HG02759 (cell line): ENCODE measurements around the gene ELAVL2.

Experiments used
- ATAC-seq: cut with Tn5 transposase; IDR thresholded peaks from one replicate; pipeline ENCODE4 v1.9.1; 2021; ENCODE audit warnings: mild to moderate bottlenecking, moderate library complexity; ENCODE audit not compliant: unreplicated experiment

ELAVL2 gene

GRCh38 chr9:23822261-23823169 is 3.5 kb downstream of the ELAVL2 start:
- no peak for ATAC-seq

- ATAC-seq = no peak
These were observed 4.5 kb downstream of the ELAVL2 start for GRCh38 chr9:23821375-23822181.

- ATAC-seq = no peak
These were observed 5.3 kb downstream of the ELAVL2 start for GRCh38 chr9:23820451-23821374.

GRCh38 chr9:23819403-23819802 is 6.6 kb downstream of the ELAVL2 start:
- ATAC-seq = no peak

GRCh38 chr9:23814243-23814642 is 11.8 kb downstream of the ELAVL2 start:
- no peak for ATAC-seq

GRCh38 chr9:23812673-23813072 is 13.4 kb downstream of the ELAVL2 start:
- no peak for ATAC-seq

GRCh38 chr9:23811633-23812032 is 14.4 kb downstream of the ELAVL2 start:
- no peak for ATAC-seq

- ATAC-seq = no peak
These were observed 22.8 kb downstream of the ELAVL2 start for GRCh38 chr9:23803216-23803615.

- no peak for ATAC-seq
These were observed 24.5 kb downstream of the ELAVL2 start for GRCh38 chr9:23801523-23801922.

GRCh38 chr9:23799521-23799920 is 26.5 kb downstream of the ELAVL2 start:
- ATAC-seq = no peak

- ATAC-seq = no peak
These were observed 27.7 kb downstream of the ELAVL2 start for GRCh38 chr9:23798325-23798724.

- ATAC-seq = no peak
These were observed 29.8 kb downstream of the ELAVL2 start for GRCh38 chr9:23796209-23796608.

GRCh38 chr9:23790351-23791260 is 35.4 kb downstream of the ELAVL2 start:
- ATAC-seq = no peak

GRCh38 chr9:23789529-23790254 is 36.3 kb downstream of the ELAVL2 start:
- no peak for ATAC-seq

- no peak for ATAC-seq
These were observed 41.1 kb downstream of the ELAVL2 start for GRCh38 chr9:23784962-23785361.

- ATAC-seq = no peak
These were observed 42.5 kb downstream of the ELAVL2 start for GRCh38 chr9:23783509-23783908.

- ATAC-seq = no peak
These were observed 46.8 kb downstream of the ELAVL2 start for GRCh38 chr9:23779220-23779619.

- no peak for ATAC-seq
These were observed 48.7 kb downstream of the ELAVL2 start for GRCh38 chr9:23777328-23777727.

- ATAC-seq = no peak
These were observed 50.5 kb downstream of the ELAVL2 start for GRCh38 chr9:23775549-23775948.
